Cardiac muscle cell (in vitro differentiated cells and primary cell): ENCODE data around the gene EPB41L1. TPM values are rescaled to one million over a fixed set of nuclear protein-coding genes. Genes with fewer than 3 reads are reported as not detected.

Experiments
- DNase-seq, 2 donors: peaks; one replicate each; pipeline versions ENCODE4 v3.0.0 to v3.0.0-alpha.2; 2010 to 2017; ENCODE audit warnings: low read depth in 1 of 2, low spot score in 1 of 2
- H3K27ac ChIP-seq: fragments of 200-600 bp; sonication (generic); 2 replicates; pipeline ENCODE4 v1.5.1; 2016
- H3K27me3 ChIP-seq: fragments of 200-600 bp; sonication (generic); 2 replicates; pipeline ENCODE4 v1.6.0; 2016; ENCODE audit warnings: control low read depth
- H3K36me3 ChIP-seq: fragments of 200-600 bp; sonication (generic); 2 replicates; pipeline ENCODE4 v1.5.1; 2016; ENCODE audit warnings: control low read depth
- H3K4me1 ChIP-seq: fragments of 200-600 bp; sonication (generic); 2 replicates; pipeline ENCODE4 v1.8.1; 2017; ENCODE audit warnings: low read depth, mild to moderate bottlenecking, mixed run types
- H3K4me3 ChIP-seq: fragments of 200-600 bp; sonication (generic); 2 replicates; pipeline ENCODE4 v1.5.1; 2016; ENCODE audit warnings: mild to moderate bottlenecking
- H3K9me3 ChIP-seq: fragments of 200-600 bp; sonication (generic); 2 replicates; pipeline ENCODE4 v1.5.1; 2017; ENCODE audit warnings: low read depth, mild to moderate bottlenecking, control low read depth
- polyA plus RNA-seq: library from polyadenylated mRNA; unstranded; fragments of >200 nt; fragmentation: Nextera tagmentation; extraction: Ambion mirVana; gene quantifications from 2 replicates; pipeline ENCODE4 v1.2.1, GENCODE V29; 2016
- total RNA-seq: library from RNA; depleted of rRNA; stranded (reverse); fragments of >200 nt; gene quantifications from 2 replicates; pipeline ENCODE4 v1.2.3, GENCODE V29; 2016
- TF ChIP-seq, protein P1 (sequence below): IDR thresholded peaks from 2 replicates; pipeline ENCODE4 v1.5.1; 2012; ENCODE audit warnings: low read depth, mild to moderate bottlenecking, low read length

EPB41L1 gene
- total and polyA plus RNA-seq, 2 experiments from 2014 or later = 34.3 to 83.5 TPM

DNA sequence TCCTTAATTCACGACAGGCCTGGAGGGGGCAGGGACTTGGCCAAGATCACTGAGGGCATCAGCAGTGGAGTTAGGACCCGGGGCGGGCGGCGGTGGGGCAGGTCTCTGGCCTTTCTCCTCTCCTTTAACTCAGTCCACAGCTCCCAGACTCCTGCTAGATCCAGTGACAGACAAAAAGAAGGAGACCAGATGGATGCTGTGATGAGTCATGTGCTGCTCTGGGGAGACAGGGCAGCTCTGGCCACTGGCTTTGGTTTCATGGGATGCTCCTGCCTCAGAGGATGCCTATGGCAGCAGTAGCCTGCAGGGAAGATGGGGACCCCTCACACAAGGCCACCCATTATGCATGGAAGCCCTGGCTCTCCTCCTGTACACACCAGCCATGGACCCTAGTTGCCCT lies 20.5 kb downstream of the EPB41L1 start:
- no peak overlapping the region for H3K27ac ChIP-seq
- TF ChIP-seq, protein P1, sequence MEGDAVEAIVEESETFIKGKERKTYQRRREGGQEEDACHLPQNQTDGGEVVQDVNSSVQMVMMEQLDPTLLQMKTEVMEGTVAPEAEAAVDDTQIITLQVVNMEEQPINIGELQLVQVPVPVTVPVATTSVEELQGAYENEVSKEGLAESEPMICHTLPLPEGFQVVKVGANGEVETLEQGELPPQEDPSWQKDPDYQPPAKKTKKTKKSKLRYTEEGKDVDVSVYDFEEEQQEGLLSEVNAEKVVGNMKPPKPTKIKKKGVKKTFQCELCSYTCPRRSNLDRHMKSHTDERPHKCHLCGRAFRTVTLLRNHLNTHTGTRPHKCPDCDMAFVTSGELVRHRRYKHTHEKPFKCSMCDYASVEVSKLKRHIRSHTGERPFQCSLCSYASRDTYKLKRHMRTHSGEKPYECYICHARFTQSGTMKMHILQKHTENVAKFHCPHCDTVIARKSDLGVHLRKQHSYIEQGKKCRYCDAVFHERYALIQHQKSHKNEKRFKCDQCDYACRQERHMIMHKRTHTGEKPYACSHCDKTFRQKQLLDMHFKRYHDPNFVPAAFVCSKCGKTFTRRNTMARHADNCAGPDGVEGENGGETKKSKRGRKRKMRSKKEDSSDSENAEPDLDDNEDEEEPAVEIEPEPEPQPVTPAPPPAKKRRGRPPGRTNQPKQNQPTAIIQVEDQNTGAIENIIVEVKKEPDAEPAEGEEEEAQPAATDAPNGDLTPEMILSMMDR = no peak
- no peaks in the 10 kb centered on the region for H3K27me3 ChIP-seq
- H3K36me3 ChIP-seq = no peaks in the 10 kb centered on the region
- peaks cover 15% of the 10 kb centered on the region for H3K4me1 ChIP-seq
- H3K4me3 ChIP-seq = no peak overlapping the region
- no peak for DNase-seq
- H3K9me3 ChIP-seq = no peaks in the 10 kb centered on the region

DNA sequence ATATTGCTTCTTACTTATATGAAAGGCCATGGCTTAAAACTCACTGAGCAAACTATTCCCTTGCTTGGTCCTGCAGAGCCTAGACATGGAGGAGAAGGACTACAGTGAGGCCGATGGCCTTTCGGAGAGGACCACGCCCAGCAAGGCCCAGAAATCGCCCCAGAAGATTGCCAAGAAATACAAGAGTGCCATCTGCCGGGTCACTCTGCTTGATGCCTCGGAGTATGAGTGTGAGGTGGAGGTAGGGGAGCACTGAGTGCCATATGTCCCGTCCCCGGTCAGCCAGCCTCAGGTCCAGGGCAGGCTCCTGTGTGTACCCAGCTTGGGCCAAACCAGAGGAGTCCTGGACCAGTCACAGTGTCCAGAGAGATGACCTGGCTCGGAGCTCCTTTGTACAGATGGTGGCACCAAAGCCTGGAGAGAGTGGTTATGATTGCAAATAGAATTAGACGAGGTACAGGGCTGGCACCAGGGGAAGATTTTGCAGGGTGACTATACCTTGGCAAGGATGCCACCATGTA lies 21.0 kb downstream of the EPB41L1 start:
- Histone ChIP-seq H3K4me1 (peaks cover 15% of the 10 kb centered on the region), H3K27ac (no peak overlapping the region), H3K9me3 (no peaks in the 10 kb centered on the region), H3K36me3 (no peaks in the 10 kb centered on the region), H3K27me3 (no peaks in the 10 kb centered on the region), H3K4me3 (no peak overlapping the region)
- no peak for DNase-seq
- TF ChIP-seq, protein P1 = no peak

DNA sequence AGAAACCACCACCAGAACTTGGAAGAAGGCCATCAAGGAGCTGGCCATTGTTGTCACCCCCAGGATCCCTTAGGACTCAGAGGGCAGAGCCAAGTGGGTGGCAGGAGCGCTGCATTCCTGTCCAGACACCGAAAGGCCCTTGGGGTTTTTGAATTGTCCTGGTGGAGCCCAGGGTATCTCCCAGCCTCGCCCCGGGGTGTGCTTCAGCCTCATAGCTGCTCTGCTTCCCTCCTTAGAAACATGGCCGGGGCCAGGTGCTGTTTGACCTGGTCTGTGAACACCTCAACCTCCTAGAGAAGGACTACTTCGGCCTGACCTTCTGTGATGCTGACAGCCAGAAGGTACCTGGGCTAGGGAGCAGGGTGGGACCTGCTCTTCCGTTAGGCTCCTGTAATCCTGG lies 23.2 kb downstream of the EPB41L1 start:
- no peak overlapping the region for H3K4me3 ChIP-seq
- H3K27me3 ChIP-seq = no peaks in the 10 kb centered on the region
- TF ChIP-seq, protein P1 = no peak
- DNase-seq = no peak
- peaks cover 11% of the 10 kb centered on the region for H3K4me1 ChIP-seq
- no peak overlapping the region for H3K27ac ChIP-seq
- no peaks in the 10 kb centered on the region for H3K36me3 ChIP-seq
- no peaks in the 10 kb centered on the region for H3K9me3 ChIP-seq

DNA sequence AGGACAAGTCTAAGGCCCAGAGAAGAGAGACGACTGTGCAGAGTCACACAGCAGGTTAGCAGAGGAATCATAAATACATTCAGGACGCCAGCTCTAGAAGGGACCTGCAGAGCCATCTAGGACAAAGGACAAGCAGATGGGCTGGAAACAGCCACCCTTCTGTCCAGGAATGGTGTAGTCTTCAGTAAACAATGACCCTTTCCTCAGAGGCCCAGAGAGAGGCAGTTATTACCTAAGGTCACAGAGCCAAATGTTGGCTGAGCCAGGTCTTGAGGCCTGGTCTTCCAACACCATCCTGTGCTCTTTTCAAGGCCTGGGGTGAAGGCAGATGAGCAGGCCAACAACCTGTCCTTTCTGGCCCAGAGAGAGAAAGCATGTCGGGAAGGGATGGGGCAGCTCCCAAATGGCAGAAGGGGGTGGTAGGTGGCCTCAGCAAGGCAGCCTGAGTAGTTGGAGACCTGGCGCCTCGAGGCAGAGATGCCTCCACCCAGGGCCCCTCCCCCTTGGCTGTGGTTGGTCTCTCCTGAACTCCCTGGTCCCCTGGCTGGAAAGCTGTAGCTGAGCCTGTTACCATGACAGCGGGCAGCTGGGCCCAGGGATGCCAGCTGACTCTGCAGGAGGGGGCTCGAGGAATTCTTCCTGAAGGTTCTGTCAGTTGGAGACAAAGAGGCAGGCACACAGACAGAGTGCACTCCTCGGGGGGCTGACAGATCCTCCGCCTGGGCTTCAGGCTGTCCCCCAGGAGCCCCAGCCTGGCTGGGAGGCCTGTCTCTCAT lies 24.8 kb downstream of the EPB41L1 start:
- no peaks in the 10 kb centered on the region for H3K4me1 ChIP-seq
- TF ChIP-seq, protein P1 = no peak
- H3K27ac ChIP-seq = no peak overlapping the region
- H3K27me3 ChIP-seq = no peaks in the 10 kb centered on the region
- DNase-seq = no peak
- H3K4me3 ChIP-seq = no peak overlapping the region
- no peaks in the 10 kb centered on the region for H3K9me3 ChIP-seq
- H3K36me3 ChIP-seq = peaks cover 2% of the 10 kb centered on the region

DNA sequence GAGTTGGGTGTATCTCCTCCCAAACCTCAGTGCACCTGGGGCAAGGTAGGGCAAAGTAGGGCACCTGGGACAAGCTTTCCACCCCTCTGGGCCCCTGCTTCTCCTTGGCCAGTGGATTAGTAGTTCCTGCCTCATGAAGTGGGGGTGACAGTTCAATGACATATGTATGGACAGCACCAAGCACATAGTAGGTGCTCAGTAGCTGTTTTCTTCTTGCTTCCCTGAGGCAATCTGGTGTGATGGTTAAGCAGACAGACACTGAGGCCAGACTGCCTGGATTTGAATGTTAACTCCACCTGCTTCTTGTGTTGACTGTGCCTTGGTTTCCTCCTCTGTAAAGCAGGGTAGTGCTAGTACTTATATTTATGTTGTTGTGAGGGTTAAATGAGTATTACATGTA lies 25.8 kb downstream of the EPB41L1 start:
- TF ChIP-seq, protein P1 = no peak
- Histone ChIP-seq H3K27ac (no peak overlapping the region), H3K36me3 (peaks cover 10% of the 10 kb centered on the region), H3K9me3 (no peaks in the 10 kb centered on the region), H3K4me3 (no peak overlapping the region), H3K27me3 (no peaks in the 10 kb centered on the region), H3K4me1 (no peaks in the 10 kb centered on the region)
- no peak for DNase-seq
